Tibial artery (tissue), 4 donors: ENCODE results near the gene ABHD12.

Experiments
- DNase-seq, 2 donors: peaks; one replicate each; pipeline ENCODE4 v3.0.0-alpha.2; 2019
- H3K27ac ChIP-seq, 2 donors: fragments of 200-600 bp; sonication (generic) in 1 of 2; 1 replicate in 1 of 2; 2 replicates in 1 of 2; pipeline ENCODE4 v1.5.1; 2018 to 2019; ENCODE audit warnings: mild to moderate bottlenecking in 1 of 2
- H3K27me3 ChIP-seq, 2 donors: fragments of 200-600 bp; sonication (generic) in 1 of 2; one replicate each; pipeline versions ENCODE4 v1.5.1 to v1.6.0; 2016 to 2019
- H3K36me3 ChIP-seq, 3 donors: fragments of 200-600 bp; sonication (generic) in 2 of 3; one replicate each; pipeline ENCODE4 v1.5.1; 2016 to 2019; ENCODE audit warnings: mild to moderate bottlenecking in 2 of 3
- H3K4me1 ChIP-seq, 4 donors: fragments of 200-600 bp; sonication (generic) in 2 of 4; 1 replicate in 3 of 4; 2 replicates in 1 of 4; pipeline ENCODE4 v1.5.1; 2016 to 2019
- H3K4me3 ChIP-seq, 2 donors: fragments of 200-600 bp; sonication (generic) in 1 of 2; 1 replicate in 1 of 2; 2 replicates in 1 of 2; pipeline ENCODE4 v1.5.1; 2018 to 2019; ENCODE audit warnings: mild to moderate bottlenecking in 2 of 2
- H3K9me3 ChIP-seq, 3 donors: fragments of 200-600 bp; sonication (generic) in 1 of 3; one replicate each; pipeline ENCODE4 v1.5.1; 2016 to 2019
- intact Hi-C: fragments of 100-400 bp; cut with DNase I; formaldehyde crosslinking; loops from one replicate; pipeline ENCODE4 v1.15.0; 2023; ENCODE audit warnings: low total_unique reads
- TF ChIP-seq, protein P1 (sequence below), 2 experiments: fragments of 200-600 bp in 1 of 2; fragments of 450-650 bp in 1 of 2; IDR thresholded peaks; one replicate each; pipeline ENCODE4 v1.5.1; 2017 to 2019; ENCODE audit warnings: antibody characterized with exemption in 2 of 2, mild to moderate bottlenecking in 1 of 2, moderate library complexity in 1 of 2

The ABHD12 gene

DNA sequence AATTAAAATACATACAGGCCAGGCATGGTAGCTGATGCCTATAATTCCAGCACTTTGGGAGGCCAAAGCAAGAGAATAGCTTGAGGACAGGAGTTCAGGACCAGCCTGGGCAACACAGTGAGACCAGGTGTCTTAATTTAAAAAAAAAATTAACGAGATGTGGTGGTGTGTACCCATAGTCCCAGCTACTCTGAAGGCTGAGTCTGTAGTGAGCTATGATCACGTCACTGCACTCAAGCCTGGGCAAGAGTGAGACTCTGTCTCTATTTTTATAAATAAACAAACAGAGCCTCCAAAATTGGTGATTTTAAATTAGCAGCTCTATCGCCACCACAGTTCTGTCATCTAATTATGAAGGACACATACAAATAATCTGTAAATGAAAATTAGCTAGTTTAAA is 37.9 kb downstream of the ABHD12 start:
- H3K9me3 ChIP-seq = no peaks in the 10 kb centered on the region
- TF ChIP-seq, protein P1, sequence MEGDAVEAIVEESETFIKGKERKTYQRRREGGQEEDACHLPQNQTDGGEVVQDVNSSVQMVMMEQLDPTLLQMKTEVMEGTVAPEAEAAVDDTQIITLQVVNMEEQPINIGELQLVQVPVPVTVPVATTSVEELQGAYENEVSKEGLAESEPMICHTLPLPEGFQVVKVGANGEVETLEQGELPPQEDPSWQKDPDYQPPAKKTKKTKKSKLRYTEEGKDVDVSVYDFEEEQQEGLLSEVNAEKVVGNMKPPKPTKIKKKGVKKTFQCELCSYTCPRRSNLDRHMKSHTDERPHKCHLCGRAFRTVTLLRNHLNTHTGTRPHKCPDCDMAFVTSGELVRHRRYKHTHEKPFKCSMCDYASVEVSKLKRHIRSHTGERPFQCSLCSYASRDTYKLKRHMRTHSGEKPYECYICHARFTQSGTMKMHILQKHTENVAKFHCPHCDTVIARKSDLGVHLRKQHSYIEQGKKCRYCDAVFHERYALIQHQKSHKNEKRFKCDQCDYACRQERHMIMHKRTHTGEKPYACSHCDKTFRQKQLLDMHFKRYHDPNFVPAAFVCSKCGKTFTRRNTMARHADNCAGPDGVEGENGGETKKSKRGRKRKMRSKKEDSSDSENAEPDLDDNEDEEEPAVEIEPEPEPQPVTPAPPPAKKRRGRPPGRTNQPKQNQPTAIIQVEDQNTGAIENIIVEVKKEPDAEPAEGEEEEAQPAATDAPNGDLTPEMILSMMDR (IDR thresholded peaks at IDR 0.05) = no peak
- no peaks in the 10 kb centered on the region for H3K27me3 ChIP-seq
- H3K4me3 ChIP-seq = no peak overlapping the region
- H3K27ac ChIP-seq = no peak overlapping the region
- no peak for DNase-seq
- no peaks in the 10 kb centered on the region for H3K36me3 ChIP-seq
- intact Hi-C loops = no loop called here
- H3K4me1 ChIP-seq = peaks cover 0 to 18% (median 7%) of the 10 kb centered on the region in 4 donors

DNA sequence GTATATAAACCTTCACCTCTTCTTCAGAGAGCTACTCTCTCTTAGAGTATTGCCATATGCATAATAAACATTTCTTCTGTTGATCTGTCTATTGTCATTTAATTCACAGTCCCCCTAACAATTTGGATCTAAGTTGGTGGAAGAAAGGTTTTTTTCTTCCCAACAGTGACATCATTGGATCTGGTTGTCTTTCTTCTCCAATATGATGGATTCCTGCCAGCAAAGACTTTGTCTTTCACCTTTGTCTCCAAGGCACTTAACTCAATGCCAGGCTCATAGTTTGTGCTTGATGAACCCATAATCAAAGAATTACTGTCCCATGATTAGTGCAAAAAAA is 39.6 kb downstream of the ABHD12 start:
- Histone ChIP-seq H3K27ac (no peak overlapping the region), H3K27me3 (no peaks in the 10 kb centered on the region), H3K4me3 (no peak overlapping the region), H3K36me3 (no peaks in the 10 kb centered on the region), H3K4me1 (peaks cover 0 to 18% (median 5%) of the 10 kb centered on the region in 4 donors), H3K9me3 (no peaks in the 10 kb centered on the region)
- TF ChIP-seq, protein P1 (IDR thresholded peaks at IDR 0.05) = no peak
- intact Hi-C loops = no loop called here
- DNase-seq = no peak

DNA sequence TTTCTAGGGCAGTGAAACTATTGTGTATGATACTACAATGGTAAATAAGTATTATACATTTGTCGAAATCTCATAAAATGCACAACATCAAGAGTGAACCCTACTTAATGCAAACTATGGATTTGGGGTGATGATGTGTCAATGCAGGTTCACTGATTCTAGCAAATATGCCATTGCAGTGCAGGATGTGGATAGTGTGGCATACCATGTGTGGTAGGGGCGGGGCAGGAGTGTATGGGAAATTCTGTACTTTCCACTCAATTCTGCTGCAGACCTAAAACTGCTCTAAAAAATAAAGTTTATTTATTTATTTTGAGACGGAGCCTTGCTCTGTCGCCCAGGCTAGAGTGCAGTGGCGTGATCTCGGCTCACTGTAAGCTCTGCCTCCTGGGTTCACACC is 44.3 kb downstream of the ABHD12 start:
- DNase-seq = no peak
- TF ChIP-seq, protein P1 (IDR thresholded peaks at IDR 0.05) = no peak
- H3K27me3 ChIP-seq = no peaks in the 10 kb centered on the region
- no peak overlapping the region for H3K27ac ChIP-seq
- H3K9me3 ChIP-seq = no peaks in the 10 kb centered on the region
- H3K4me3 ChIP-seq = no peak overlapping the region
- no peaks in the 10 kb centered on the region for H3K36me3 ChIP-seq
- intact Hi-C loops = no loop called here
- H3K4me1 ChIP-seq = peaks cover 0 to 4% (median 0%) of the 10 kb centered on the region in 4 donors

DNA sequence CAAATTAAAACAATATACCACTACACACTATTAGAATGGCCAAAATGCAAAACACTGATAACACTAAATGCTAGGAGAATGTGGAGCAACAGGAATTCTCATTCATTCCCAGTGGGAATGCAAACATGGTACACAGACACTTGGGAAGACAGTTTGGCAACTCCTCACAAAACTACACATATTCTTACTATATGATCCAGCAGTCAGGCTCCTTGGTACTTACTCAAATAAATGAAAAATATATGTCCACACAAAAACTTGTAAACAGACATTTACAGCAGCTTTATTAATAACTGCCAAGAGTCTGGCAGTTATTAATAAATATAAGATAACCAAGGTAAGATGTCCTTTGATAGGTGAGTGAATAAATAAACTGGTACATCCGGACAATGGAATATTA is 44.9 kb downstream of the ABHD12 start:
- H3K27ac ChIP-seq = no peak overlapping the region
- intact Hi-C loops = no loop called here
- no peak for DNase-seq
- peaks cover 0 to 4% (median 0%) of the 10 kb centered on the region in 4 donors for H3K4me1 ChIP-seq
- TF ChIP-seq, protein P1 (IDR thresholded peaks at IDR 0.05) = no peak
- no peak overlapping the region for H3K4me3 ChIP-seq
- no peaks in the 10 kb centered on the region for H3K27me3 ChIP-seq
- H3K9me3 ChIP-seq = no peaks in the 10 kb centered on the region
- H3K36me3 ChIP-seq = no peaks in the 10 kb centered on the region

DNA sequence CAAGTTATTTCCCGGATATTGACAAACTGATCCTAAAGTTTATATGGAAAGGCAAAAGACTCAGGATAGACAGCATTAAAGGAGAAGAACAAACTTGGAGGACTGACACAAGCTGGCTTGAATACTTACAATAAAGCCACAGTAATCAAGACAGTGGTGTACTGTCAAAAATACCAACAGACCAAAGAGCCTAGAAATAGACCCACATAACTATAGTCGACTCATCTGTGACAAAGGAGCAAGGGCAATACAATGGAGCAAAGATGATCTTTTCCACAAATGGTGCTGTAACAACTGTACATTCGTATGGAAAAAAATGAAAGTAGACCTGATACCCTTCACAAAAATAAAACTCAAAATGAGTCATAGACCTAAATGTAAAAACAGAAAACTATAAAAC is 46.0 kb downstream of the ABHD12 start:
- Histone ChIP-seq H3K4me3 (no peak overlapping the region), H3K4me1 (peaks cover 0 to 4% (median 0%) of the 10 kb centered on the region in 4 donors), H3K36me3 (no peaks in the 10 kb centered on the region), H3K27ac (no peak overlapping the region), H3K27me3 (no peaks in the 10 kb centered on the region), H3K9me3 (no peaks in the 10 kb centered on the region)
- no peak for DNase-seq
- TF ChIP-seq, protein P1 (IDR thresholded peaks at IDR 0.05) = no peak
- intact Hi-C loops = no loop called here
